ENCODE results near the gene CDC42BPA.

CDC42BPA gene

GRCh38 chr1:227215863-227216510 lies 102.3 kb downstream of the CDC42BPA start:
- in situ Hi-C loops (cut with MboI; ENCODE audit: low sequenced_read_pairs) = no loop called here

- in situ Hi-C loops (cut with MboI; ENCODE audit: low sequenced_read_pairs) = no loop called here
Observed at GRCh38 chr1:227214207-227214606, 104.1 kb downstream of the CDC42BPA start.

GRCh38 chr1:227213426-227213825 lies 104.9 kb downstream of the CDC42BPA start:
- in situ Hi-C loops (cut with MboI; ENCODE audit: low sequenced_read_pairs) = no loop called here

- in situ Hi-C loops (cut with MboI; ENCODE audit: low sequenced_read_pairs) = no loop called here
Observed at GRCh38 chr1:227212164-227212563, 106.1 kb downstream of the CDC42BPA start.

GRCh38 chr1:227210604-227211003 lies 107.7 kb downstream of the CDC42BPA start:
- in situ Hi-C loops (cut with MboI; ENCODE audit: low sequenced_read_pairs) = no loop called here

GRCh38 chr1:227197064-227197463 lies 121.2 kb downstream of the CDC42BPA start:
- in situ Hi-C loops (cut with MboI; ENCODE audit: low sequenced_read_pairs) = no loop called here

GRCh38 chr1:227192163-227192562 lies 126.1 kb downstream of the CDC42BPA start:
- in situ Hi-C loops (cut with MboI; ENCODE audit: low sequenced_read_pairs) = no loop called here

- in situ Hi-C loops (cut with MboI; ENCODE audit: low sequenced_read_pairs) = no loop called here
Observed at GRCh38 chr1:227191607-227192006, 126.7 kb downstream of the CDC42BPA start.

GRCh38 chr1:227190321-227190720 lies 128.0 kb downstream of the CDC42BPA start:
- in situ Hi-C loops (cut with MboI; ENCODE audit: low sequenced_read_pairs) = no loop called here

- in situ Hi-C loops (cut with MboI; ENCODE audit: low sequenced_read_pairs) = no loop called here
Observed at GRCh38 chr1:227185291-227185690, 133.0 kb downstream of the CDC42BPA start.

GRCh38 chr1:227182012-227182411 lies 136.3 kb downstream of the CDC42BPA start:
- in situ Hi-C loops (cut with MboI; ENCODE audit: low sequenced_read_pairs) = no loop called here

- in situ Hi-C loops (cut with MboI; ENCODE audit: low sequenced_read_pairs) = no loop called here
Observed at GRCh38 chr1:227175611-227176010, 142.7 kb downstream of the CDC42BPA start.

- in situ Hi-C loops (cut with MboI; ENCODE audit: low sequenced_read_pairs) = no loop called here
Observed at GRCh38 chr1:227174164-227174563, 144.1 kb downstream of the CDC42BPA start.

GRCh38 chr1:227170361-227171166 lies 147.7 kb downstream of the CDC42BPA start:
- in situ Hi-C loops (cut with MboI; ENCODE audit: low sequenced_read_pairs) = no loop called here

GRCh38 chr1:227169343-227169742 lies 148.9 kb downstream of the CDC42BPA start:
- in situ Hi-C loops (cut with MboI; ENCODE audit: low sequenced_read_pairs) = no loop called here

- in situ Hi-C loops (cut with MboI; ENCODE audit: low sequenced_read_pairs) = no loop called here
Observed at GRCh38 chr1:227167276-227168101, 150.8 kb downstream of the CDC42BPA start.

GRCh38 chr1:227166559-227166958 lies 151.7 kb downstream of the CDC42BPA start:
- in situ Hi-C loops (cut with MboI; ENCODE audit: low sequenced_read_pairs) = no loop called here

- in situ Hi-C loops (cut with MboI; ENCODE audit: low sequenced_read_pairs) = no loop called here
Observed at GRCh38 chr1:227161470-227161869, 156.8 kb downstream of the CDC42BPA start.

GRCh38 chr1:227156520-227156919 lies 161.8 kb downstream of the CDC42BPA start:
- in situ Hi-C loops (cut with MboI; ENCODE audit: low sequenced_read_pairs) = no loop called here

GRCh38 chr1:227155688-227156087 lies 162.6 kb downstream of the CDC42BPA start:
- in situ Hi-C loops (cut with MboI; ENCODE audit: low sequenced_read_pairs) = no loop called here

GRCh38 chr1:227155004-227155403 lies 163.3 kb downstream of the CDC42BPA start:
- in situ Hi-C loops (cut with MboI; ENCODE audit: low sequenced_read_pairs) = no loop called here

Measured in HL-60/S4 (cell line).